ENCODE measurements around the gene CXXC4.

Gene CXXC4

GRCh38 chr4:104490096-104490769, 4.5 kb downstream of the CXXC4 start:
- Histone ChIP-seq H3K4me3 (peak overlapping the region; percentile 77), H3K27ac (peak overlapping the region in 1 of 2 donors; percentile 45)
- no peak for DNase-seq (ENCODE audit: low spot score)
- TF ChIP-seq, protein P1, sequence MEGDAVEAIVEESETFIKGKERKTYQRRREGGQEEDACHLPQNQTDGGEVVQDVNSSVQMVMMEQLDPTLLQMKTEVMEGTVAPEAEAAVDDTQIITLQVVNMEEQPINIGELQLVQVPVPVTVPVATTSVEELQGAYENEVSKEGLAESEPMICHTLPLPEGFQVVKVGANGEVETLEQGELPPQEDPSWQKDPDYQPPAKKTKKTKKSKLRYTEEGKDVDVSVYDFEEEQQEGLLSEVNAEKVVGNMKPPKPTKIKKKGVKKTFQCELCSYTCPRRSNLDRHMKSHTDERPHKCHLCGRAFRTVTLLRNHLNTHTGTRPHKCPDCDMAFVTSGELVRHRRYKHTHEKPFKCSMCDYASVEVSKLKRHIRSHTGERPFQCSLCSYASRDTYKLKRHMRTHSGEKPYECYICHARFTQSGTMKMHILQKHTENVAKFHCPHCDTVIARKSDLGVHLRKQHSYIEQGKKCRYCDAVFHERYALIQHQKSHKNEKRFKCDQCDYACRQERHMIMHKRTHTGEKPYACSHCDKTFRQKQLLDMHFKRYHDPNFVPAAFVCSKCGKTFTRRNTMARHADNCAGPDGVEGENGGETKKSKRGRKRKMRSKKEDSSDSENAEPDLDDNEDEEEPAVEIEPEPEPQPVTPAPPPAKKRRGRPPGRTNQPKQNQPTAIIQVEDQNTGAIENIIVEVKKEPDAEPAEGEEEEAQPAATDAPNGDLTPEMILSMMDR (IDR thresholded peaks at IDR 0.05) = no peak

DNA sequence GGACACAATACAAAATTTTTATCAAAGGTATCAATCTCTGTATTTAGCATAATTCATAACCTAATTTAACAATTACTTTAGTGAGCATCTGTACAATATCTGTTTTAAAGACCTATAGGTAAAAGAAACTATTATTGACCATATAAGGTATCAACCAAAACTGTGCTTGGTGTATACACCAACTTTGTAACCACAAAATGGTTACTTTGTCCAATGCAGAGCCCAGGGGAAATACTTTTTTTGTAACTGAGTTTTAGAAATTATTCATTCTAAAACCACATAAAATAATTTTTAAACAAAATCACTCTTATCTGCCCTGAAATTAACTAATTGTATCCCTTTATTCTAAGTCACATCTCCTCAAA, 5.0 kb downstream of the CXXC4 start:
- TF ChIP-seq, protein P1 (IDR thresholded peaks at IDR 0.05) = no peak
- Histone ChIP-seq H3K4me3 (no peak overlapping the region), H3K27ac (no peak overlapping the region)
- no peak for DNase-seq (ENCODE audit: low spot score)

- Histone ChIP-seq H3K4me3 (no peak overlapping the region), H3K27ac (no peak overlapping the region)
- TF ChIP-seq, protein P1 (IDR thresholded peaks at IDR 0.05) = no peak
- DNase-seq (ENCODE audit: low spot score) = no peak
These were observed 6.5 kb downstream of the CXXC4 start for GRCh38 chr4:104488151-104488550.

DNA sequence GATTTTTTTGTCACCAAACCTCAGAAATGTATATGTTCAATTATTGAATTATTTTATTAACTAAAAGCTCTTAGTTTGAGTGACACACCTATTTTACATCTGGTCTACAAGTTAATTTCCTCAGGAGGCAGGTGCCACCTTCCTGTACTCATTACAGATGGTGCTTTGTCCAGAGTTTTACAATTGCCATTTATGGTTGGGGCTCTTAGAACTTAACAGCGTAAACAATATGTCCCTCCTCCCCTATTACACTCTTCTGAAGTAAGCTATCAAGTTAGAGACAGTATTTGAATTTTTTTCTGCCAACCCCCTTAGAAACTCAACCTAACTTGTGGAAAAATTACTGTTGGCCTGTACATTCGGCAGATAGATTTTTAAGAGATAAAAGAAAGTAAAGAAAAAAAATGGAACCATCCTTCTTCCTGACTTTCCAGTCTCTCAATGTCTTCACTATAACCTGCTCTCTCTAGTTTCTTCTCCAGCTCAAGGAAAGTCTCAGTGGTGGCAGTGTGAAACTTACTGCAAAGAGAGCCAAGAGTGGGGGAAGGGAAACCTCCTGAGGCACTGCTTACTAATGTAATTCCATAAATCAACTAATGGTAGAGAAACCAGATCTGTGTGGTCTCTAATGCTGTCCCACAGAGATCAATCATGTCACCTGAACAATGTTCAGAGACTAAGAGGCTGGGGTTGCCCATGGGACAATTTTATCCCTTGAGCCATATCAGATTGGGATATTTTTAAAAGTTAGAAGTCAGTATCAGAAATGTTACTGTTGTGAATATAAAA, 7.8 kb downstream of the CXXC4 start:
- DNase-seq (ENCODE audit: low spot score) = no peak
- H3K4me3 ChIP-seq = no peak overlapping the region
- TF ChIP-seq, protein P1 (IDR thresholded peaks at IDR 0.05) = no peak
- no peak overlapping the region for H3K27ac ChIP-seq

- Histone ChIP-seq H3K4me3 (no peak overlapping the region), H3K27ac (no peak overlapping the region)
- TF ChIP-seq, protein P1 (IDR thresholded peaks at IDR 0.05) = no peak
- no peak for DNase-seq (ENCODE audit: low spot score)
These were observed 19.0 kb downstream of the CXXC4 start for GRCh38 chr4:104475652-104476051.

DNA sequence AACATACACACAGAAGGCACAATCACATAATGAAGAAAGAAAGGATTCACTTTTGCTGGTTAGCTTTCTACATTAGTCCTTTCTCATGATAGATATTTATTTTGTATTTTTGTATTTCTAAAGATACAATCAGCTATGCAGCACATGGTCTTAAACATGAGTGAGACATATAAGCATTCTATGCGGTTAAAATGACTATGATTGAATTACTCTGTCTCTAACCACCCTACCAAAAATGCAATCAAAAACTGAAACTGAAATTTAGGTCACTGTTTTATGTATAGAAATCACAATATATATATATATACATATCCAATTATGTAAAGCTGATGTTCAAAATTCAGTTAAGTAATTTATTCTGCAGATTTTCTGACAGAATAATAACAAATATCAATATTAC, 21.9 kb downstream of the CXXC4 start:
- TF ChIP-seq, protein P1 (IDR thresholded peaks at IDR 0.05) = no peak
- DNase-seq (ENCODE audit: low spot score) = no peak
- Histone ChIP-seq H3K27ac (no peak overlapping the region), H3K4me3 (no peak overlapping the region)

- Histone ChIP-seq H3K27ac (no peak overlapping the region), H3K4me3 (no peak overlapping the region)
- no peak for DNase-seq (ENCODE audit: low spot score)
- TF ChIP-seq, protein P1 (IDR thresholded peaks at IDR 0.05) = no peak
These were observed 23.9 kb downstream of the CXXC4 start for GRCh38 chr4:104470770-104471169.
